22Rv1 (cell line): ENCODE data around the gene TRHDE.

Source experiments
- CTCF ChIP-seq: fragments of 450-650 bp; IDR thresholded peaks from 2 replicates; pipeline ENCODE4 v1.5.1; 2017; ENCODE audit warnings: mild to moderate bottlenecking
- ZFX ChIP-seq: fragments of 450-650 bp; IDR thresholded peaks from 2 replicates; pipeline ENCODE4 v1.6.1; 2017; ENCODE audit warnings: antibody characterized with exemption, borderline replicate concordance

- TF ChIP-seq CTCF (no peak), ZFX (no peak)
These were observed 77.3 kb downstream of the TRHDE start for GRCh38 chr12:72349491-72349890.
